Measurements from ENCODE around the gene RALA. TPM values are rescaled to one million over a fixed set of nuclear protein-coding genes. Genes with fewer than 3 reads are reported as not detected.

RALA gene
- total RNA-seq, 1 experiment from 2014 or later = 27.3 TPM

GRCh38 chr7:39720586-39720985, 97.2 kb downstream of the RALA start:
- TF ChIP-seq TCF7L2 (IDR thresholded peaks at IDR 0.05; ENCODE audit: borderline replicate concordance, extremely low read depth, insufficient read depth, insufficient read length) (no peak), ZNF274 (IDR thresholded peaks at IDR 0.05; ENCODE audit: low read depth, low read length) (no peak), EZH2 (IDR thresholded peaks at IDR 0.05) (no peak), ATF3 (IDR thresholded peaks at IDR 0.05) (no peak), MAX (IDR thresholded peaks at IDR 0.05) (peak; percentile 27; the same call in 1 of the 2 replicates), ZFX (IDR thresholded peaks at IDR 0.05) (peak; percentile 9; the same call in 1 of the 2 replicates), SP1 (IDR thresholded peaks at IDR 0.05; ENCODE audit: low read depth) (no peak), RAD21 (IDR thresholded peaks at IDR 0.05; ENCODE audit: low read depth) (no peak)
- Histone ChIP-seq H3K9me2 (ENCODE audit: insufficient read depth) (no peaks in the 10 kb centered on the region), H3K9ac (ENCODE audit: low read length) (no peak overlapping the region), H3K4me2 (ENCODE audit: low read length) (peak overlapping the region; percentile 40), H3K36me3 (ENCODE audit: control insufficient read depth in 1 of 2, insufficient read depth in 2 of 2, low read length in 2 of 2) (no peaks in the 10 kb centered on the region), H3K79me2 (ENCODE audit: insufficient read depth, low read length) (no peaks in the 10 kb centered on the region), H3K4me3 (replicated peaks in 1 of 2; ENCODE audit: low read depth in 1 of 2, low read length in 2 of 2) (no peak overlapping the region), H3K4me1 (ENCODE audit: control insufficient read depth in 1 of 2, insufficient read depth in 2 of 2, low read length in 2 of 2) (peaks cover 5 to 11% of the 10 kb centered on the region in 2 experiments), H3K27ac (ENCODE audit: low read depth, low read length) (no peak overlapping the region), H2AFZ (ENCODE audit: low read depth, low read length, poor library complexity, severe bottlenecking) (peak overlapping the region; percentile 85), H4K20me1 (ENCODE audit: insufficient read depth) (no peaks in the 10 kb centered on the region), H3K27me3 (ENCODE audit: insufficient read depth, low read length) (no peaks in the 10 kb centered on the region), H3K9me3 (ENCODE audit: control insufficient read depth in 1 of 2, insufficient read depth in 1 of 2, low read depth in 1 of 2, low read length in 2 of 2) (no peaks in the 10 kb centered on the region)
- BruUV-seq (replicated peaks) = no TSS peak
- CTCF ChIA-PET = no interaction called here
- ATAC-seq (peak; percentile 49; the same call in 1 of the 2 replicates), DNase-seq (ENCODE audit: low read depth, low spot score) (no peak)
- RAD21 ChIA-PET (ENCODE audit: low non-redundant PET in 1 of 2, low total read pairs in 2 of 2, uncharacterized antibody in 2 of 2, unreplicated experiment in 2 of 2) = no interaction called here
- intact Hi-C loops (cut with micrococcal nuclease) = no loop called here
- POLR2A ChIA-PET = interaction anchor here (1.5 kb wide), 1 partner anchor 12 kb away, joined by 5 read pairs; no protein-coding TSS in a partner anchor

GRCh38 chr7:39721345-39721744, 98.0 kb downstream of the RALA start:
- Histone ChIP-seq H3K27me3 (ENCODE audit: insufficient read depth, low read length) (no peaks in the 10 kb centered on the region), H3K79me2 (ENCODE audit: insufficient read depth, low read length) (no peaks in the 10 kb centered on the region), H3K9ac (ENCODE audit: low read length) (no peak overlapping the region), H3K4me2 (ENCODE audit: low read length) (no peak overlapping the region), H3K27ac (ENCODE audit: low read depth, low read length) (no peak overlapping the region), H3K4me1 (ENCODE audit: control insufficient read depth in 1 of 2, insufficient read depth in 2 of 2, low read length in 2 of 2) (peaks cover 5 to 11% of the 10 kb centered on the region in 2 experiments), H3K36me3 (ENCODE audit: control insufficient read depth in 1 of 2, insufficient read depth in 2 of 2, low read length in 2 of 2) (no peaks in the 10 kb centered on the region), H3K9me3 (ENCODE audit: control insufficient read depth in 1 of 2, insufficient read depth in 1 of 2, low read depth in 1 of 2, low read length in 2 of 2) (no peaks in the 10 kb centered on the region), H4K20me1 (ENCODE audit: insufficient read depth) (no peaks in the 10 kb centered on the region), H2AFZ (ENCODE audit: low read depth, low read length, poor library complexity, severe bottlenecking) (no peak overlapping the region), H3K4me3 (replicated peaks in 1 of 2; ENCODE audit: low read depth in 1 of 2, low read length in 2 of 2) (no peak overlapping the region), H3K9me2 (ENCODE audit: insufficient read depth) (no peaks in the 10 kb centered on the region)
- intact Hi-C loops (cut with micrococcal nuclease) = no loop called here
- TF ChIP-seq ZNF274 (IDR thresholded peaks at IDR 0.05; ENCODE audit: low read depth, low read length) = no peak
- TF ChIP-seq POLR2A (IDR thresholded peaks at IDR 0.05; ENCODE audit: borderline replicate concordance, extremely low read depth, insufficient read depth, insufficient read length) = no peak
- no peak for TF ChIP-seq CTCF (IDR thresholded peaks at IDR 0.05 in 2 of 3, conservative IDR thresholded peaks at IDR 0.05 in 1 of 3; ENCODE audit: borderline replicate concordance in 1 of 3, insufficient read depth in 1 of 3, low read depth in 2 of 3, low read length in 2 of 3)
- no peak for TF ChIP-seq SRF (IDR thresholded peaks at IDR 0.05; ENCODE audit: low read depth)
- TF ChIP-seq CBX3 (IDR thresholded peaks at IDR 0.05; ENCODE audit: low read depth) = no peak
- TF ChIP-seq CEBPB (IDR thresholded peaks at IDR 0.05; ENCODE audit: low read depth) = no peak
- TF ChIP-seq JUND (IDR thresholded peaks at IDR 0.05) = no peak
- no peak for TF ChIP-seq MAX (IDR thresholded peaks at IDR 0.05)
- TF ChIP-seq ELF1 (IDR thresholded peaks at IDR 0.05; ENCODE audit: borderline replicate concordance, low read depth) = no peak
- no peak for TF ChIP-seq ZFX (IDR thresholded peaks at IDR 0.05)
- no peak for TF ChIP-seq ATF3 (IDR thresholded peaks at IDR 0.05)
- TF ChIP-seq FOSL1 (IDR thresholded peaks at IDR 0.05; ENCODE audit: low read depth) = no peak
- no peak for TF ChIP-seq EZH2 (IDR thresholded peaks at IDR 0.05)
- TF ChIP-seq EGR1 (IDR thresholded peaks at IDR 0.05; ENCODE audit: low read depth) = no peak
- no peak for TF ChIP-seq RAD21 (IDR thresholded peaks at IDR 0.05; ENCODE audit: low read depth)
- no peak for TF ChIP-seq POLR2AphosphoS5 (IDR thresholded peaks at IDR 0.05; ENCODE audit: low read depth, low read length)
- TF ChIP-seq EZH2phosphoT487 (IDR thresholded peaks at IDR 0.05; ENCODE audit: borderline replicate concordance) = no peak
- TF ChIP-seq SIN3A (IDR thresholded peaks at IDR 0.05; ENCODE audit: low read depth) = no peak
- TF ChIP-seq TCF7L2 (IDR thresholded peaks at IDR 0.05; ENCODE audit: borderline replicate concordance, extremely low read depth, insufficient read depth, insufficient read length) = no peak
- ChIA-PET CTCF (no interaction called here), RAD21 (ENCODE audit: low non-redundant PET in 1 of 2, low total read pairs in 2 of 2, uncharacterized antibody in 2 of 2, unreplicated experiment in 2 of 2) (no interaction called here), POLR2A (interaction anchor here (1.5 kb wide), 1 partner anchor 12 kb away, joined by 5 read pairs; no protein-coding TSS in a partner anchor)
- BruUV-seq (replicated peaks) = no TSS peak
- ATAC-seq (no peak), DNase-seq (ENCODE audit: low read depth, low spot score) (no peak)
